NCI-H1930 (cell line): ENCODE measurements around the gene ACP5.

Experiments
- DNase-seq, 2 experiments: peaks; one replicate each; lab custom pipeline; 2025; lab: John Stamatoyannopoulos, UW

The ACP5 gene

GRCh38 chr19:11547929-11548700 is 29.3 kb downstream of the ACP5 start:
- no peak for DNase-seq

GRCh38 chr19:11541238-11541637 is 36.2 kb downstream of the ACP5 start:
- DNase-seq: no peak

- no peak for DNase-seq
Measured at GRCh38 chr19:11540645-11541044, 36.8 kb downstream of the ACP5 start.

- DNase-seq: no peak
Measured at GRCh38 chr19:11539495-11540365, 37.7 kb downstream of the ACP5 start.

GRCh38 chr19:11538232-11539036 is 39.0 kb downstream of the ACP5 start, which contains the start of gene CNN1:
Gene CNN1 (plus strand): TSS chr19:11538851. CDS start chr19:11538928, 77 bp downstream.
- DNase-seq: no peak

- DNase-seq: peak; percentile 63 to 89
Measured at GRCh38 chr19:11535792-11536595, 41.5 kb downstream of the ACP5 start.

GRCh38 chr19:11534948-11535347 is 42.5 kb downstream of the ACP5 start:
- DNase-seq: no peak

GRCh38 chr19:11534538-11534937 is 42.9 kb downstream of the ACP5 start:
- DNase-seq: no peak

GRCh38 chr19:11530432-11530831 is 47.0 kb downstream of the ACP5 start:
- DNase-seq: peak; percentile 88 to 91

GRCh38 chr19:11528551-11529341 is 48.7 kb downstream of the ACP5 start, which contains the start of gene ECSIT:
Gene ECSIT (minus strand): TSS chr19:11529134. CDS start chr19:11519170, 9,964 bp downstream.
- DNase-seq: peak; percentile 86 to 87
